22Rv1 (cell line): ENCODE results near the gene NET1.

Source experiments
- ZFX ChIP-seq: fragments of 450-650 bp; IDR thresholded peaks from 2 replicates; pipeline ENCODE4 v1.6.1; 2017; ENCODE audit warnings: antibody characterized with exemption, borderline replicate concordance
- TF ChIP-seq, protein P1 (sequence below): fragments of 450-650 bp; IDR thresholded peaks from 2 replicates; pipeline ENCODE4 v1.5.1; 2017; ENCODE audit warnings: mild to moderate bottlenecking

DNA sequence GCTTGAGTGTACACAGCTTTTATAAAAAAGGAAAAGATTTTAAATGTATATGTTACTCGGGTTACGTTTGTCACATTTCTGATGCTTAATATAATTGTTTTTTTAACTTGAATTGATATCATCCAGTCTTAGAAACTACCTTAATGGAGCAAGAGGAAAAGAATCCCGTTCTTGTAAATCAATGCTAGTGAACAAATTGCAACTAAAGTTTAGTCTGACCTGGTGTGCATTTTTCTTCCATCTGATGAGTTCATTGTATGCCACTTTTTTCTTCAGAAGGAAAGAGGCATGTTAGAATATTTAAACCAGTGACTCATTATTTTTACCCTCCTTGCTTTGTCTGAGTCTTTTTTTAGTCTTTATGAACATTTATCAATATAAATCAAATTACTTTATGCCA lies 34.7 kb downstream of the NET1 start:
- TF ChIP-seq, protein P1, sequence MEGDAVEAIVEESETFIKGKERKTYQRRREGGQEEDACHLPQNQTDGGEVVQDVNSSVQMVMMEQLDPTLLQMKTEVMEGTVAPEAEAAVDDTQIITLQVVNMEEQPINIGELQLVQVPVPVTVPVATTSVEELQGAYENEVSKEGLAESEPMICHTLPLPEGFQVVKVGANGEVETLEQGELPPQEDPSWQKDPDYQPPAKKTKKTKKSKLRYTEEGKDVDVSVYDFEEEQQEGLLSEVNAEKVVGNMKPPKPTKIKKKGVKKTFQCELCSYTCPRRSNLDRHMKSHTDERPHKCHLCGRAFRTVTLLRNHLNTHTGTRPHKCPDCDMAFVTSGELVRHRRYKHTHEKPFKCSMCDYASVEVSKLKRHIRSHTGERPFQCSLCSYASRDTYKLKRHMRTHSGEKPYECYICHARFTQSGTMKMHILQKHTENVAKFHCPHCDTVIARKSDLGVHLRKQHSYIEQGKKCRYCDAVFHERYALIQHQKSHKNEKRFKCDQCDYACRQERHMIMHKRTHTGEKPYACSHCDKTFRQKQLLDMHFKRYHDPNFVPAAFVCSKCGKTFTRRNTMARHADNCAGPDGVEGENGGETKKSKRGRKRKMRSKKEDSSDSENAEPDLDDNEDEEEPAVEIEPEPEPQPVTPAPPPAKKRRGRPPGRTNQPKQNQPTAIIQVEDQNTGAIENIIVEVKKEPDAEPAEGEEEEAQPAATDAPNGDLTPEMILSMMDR = no peak
- TF ChIP-seq ZFX = no peak
